KMS-11 (cell line): ENCODE data around the gene STPG1.

Experiments used
- H2AFZ ChIP-seq: fragments of 200-600 bp; sonication (generic); 2 replicates; pipeline ENCODE4 v1.6.1; 2016; ENCODE audit warnings: antibody characterized with exemption, mixed run types, low read depth
- H3K27ac ChIP-seq: fragments of 200-600 bp; sonication (generic); 2 replicates; pipeline ENCODE4 v1.6.1; 2016; ENCODE audit warnings: mild to moderate bottlenecking, mixed run types
- H3K27me3 ChIP-seq: fragments of 200-600 bp; sonication (generic); 2 replicates; pipeline ENCODE4 v1.6.1; 2017; ENCODE audit warnings: mild to moderate bottlenecking, low read depth, mixed run types, moderate library complexity; ENCODE audit not compliant: insufficient read depth
- H3K36me3 ChIP-seq: fragments of 200-600 bp; sonication (generic); 2 replicates; pipeline ENCODE4 v1.6.1; 2017; ENCODE audit warnings: mild to moderate bottlenecking, mixed run types; ENCODE audit not compliant: insufficient read depth
- H3K4me1 ChIP-seq: fragments of 200-600 bp; sonication (generic); 2 replicates; pipeline ENCODE4 v1.6.1; 2016; ENCODE audit warnings: mild to moderate bottlenecking, low read depth, mixed run types; ENCODE audit not compliant: poor library complexity, severe bottlenecking
- H3K4me2 ChIP-seq: fragments of 200-600 bp; sonication (generic); 2 replicates; pipeline ENCODE4 v1.7.0; 2016; ENCODE audit warnings: mild to moderate bottlenecking, mixed run types
- H3K4me3 ChIP-seq: fragments of 200-600 bp; sonication (generic); IDR thresholded peaks from 2 replicates; pipeline ENCODE4 v1.6.1; 2017; ENCODE audit warnings: low read depth, low read length, mixed read lengths; ENCODE audit not compliant: insufficient read depth
- H3K79me2 ChIP-seq: fragments of 200-600 bp; sonication (generic); 2 replicates; pipeline ENCODE4 v1.6.1; 2016; ENCODE audit warnings: low read depth, mixed run types; ENCODE audit not compliant: insufficient read depth
- H3K9ac ChIP-seq: fragments of 200-600 bp; sonication (generic); 2 replicates; pipeline ENCODE4 v1.6.1; 2016; ENCODE audit warnings: mild to moderate bottlenecking, mixed run types
- H4K20me1 ChIP-seq: fragments of 200-600 bp; sonication (generic); 2 replicates; pipeline ENCODE4 v1.6.1; 2016; ENCODE audit warnings: mild to moderate bottlenecking, mixed run types; ENCODE audit not compliant: insufficient read depth
- TF ChIP-seq, protein P1 (sequence below): fragments of 200-600 bp; sonication (generic); conservative IDR thresholded peaks from 2 replicates; pipeline ENCODE4 v1.6.1; 2017; ENCODE audit warnings: low read depth, mild to moderate bottlenecking, antibody characterized with exemption, low read length, moderate library complexity, mixed read lengths

Gene STPG1

DNA sequence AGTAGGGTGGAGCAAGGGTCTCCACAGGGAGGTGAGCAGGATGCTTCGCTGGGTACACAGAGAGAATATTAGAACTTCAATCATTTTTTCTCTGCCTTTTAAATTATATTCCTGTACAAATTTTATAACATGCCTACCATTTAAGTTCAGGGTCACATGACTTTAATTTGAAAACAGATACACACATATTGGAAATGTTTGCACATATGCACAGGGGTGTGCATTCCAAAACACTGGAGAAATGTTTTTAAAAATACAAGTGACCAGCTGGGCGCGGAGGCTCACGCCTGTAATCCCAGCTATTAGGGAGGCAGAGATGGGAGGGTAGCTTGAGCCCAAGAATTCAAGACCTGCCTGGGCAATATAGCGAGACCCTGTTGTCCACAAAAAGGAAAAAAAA, 41.7 kb upstream of the STPG1 start:
- no peaks in the 10 kb centered on the region for H3K36me3 ChIP-seq
- H3K27me3 ChIP-seq = no peaks in the 10 kb centered on the region
- no peak overlapping the region for H3K4me2 ChIP-seq
- no peaks in the 10 kb centered on the region for H3K79me2 ChIP-seq
- no peak overlapping the region for H3K27ac ChIP-seq
- H3K9ac ChIP-seq = no peak overlapping the region
- H4K20me1 ChIP-seq = no peaks in the 10 kb centered on the region
- H3K4me3 ChIP-seq = no peak overlapping the region
- TF ChIP-seq, protein P1, sequence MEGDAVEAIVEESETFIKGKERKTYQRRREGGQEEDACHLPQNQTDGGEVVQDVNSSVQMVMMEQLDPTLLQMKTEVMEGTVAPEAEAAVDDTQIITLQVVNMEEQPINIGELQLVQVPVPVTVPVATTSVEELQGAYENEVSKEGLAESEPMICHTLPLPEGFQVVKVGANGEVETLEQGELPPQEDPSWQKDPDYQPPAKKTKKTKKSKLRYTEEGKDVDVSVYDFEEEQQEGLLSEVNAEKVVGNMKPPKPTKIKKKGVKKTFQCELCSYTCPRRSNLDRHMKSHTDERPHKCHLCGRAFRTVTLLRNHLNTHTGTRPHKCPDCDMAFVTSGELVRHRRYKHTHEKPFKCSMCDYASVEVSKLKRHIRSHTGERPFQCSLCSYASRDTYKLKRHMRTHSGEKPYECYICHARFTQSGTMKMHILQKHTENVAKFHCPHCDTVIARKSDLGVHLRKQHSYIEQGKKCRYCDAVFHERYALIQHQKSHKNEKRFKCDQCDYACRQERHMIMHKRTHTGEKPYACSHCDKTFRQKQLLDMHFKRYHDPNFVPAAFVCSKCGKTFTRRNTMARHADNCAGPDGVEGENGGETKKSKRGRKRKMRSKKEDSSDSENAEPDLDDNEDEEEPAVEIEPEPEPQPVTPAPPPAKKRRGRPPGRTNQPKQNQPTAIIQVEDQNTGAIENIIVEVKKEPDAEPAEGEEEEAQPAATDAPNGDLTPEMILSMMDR = no peak
- no peaks in the 10 kb centered on the region for H3K4me1 ChIP-seq
- H2AFZ ChIP-seq = no peak overlapping the region

DNA sequence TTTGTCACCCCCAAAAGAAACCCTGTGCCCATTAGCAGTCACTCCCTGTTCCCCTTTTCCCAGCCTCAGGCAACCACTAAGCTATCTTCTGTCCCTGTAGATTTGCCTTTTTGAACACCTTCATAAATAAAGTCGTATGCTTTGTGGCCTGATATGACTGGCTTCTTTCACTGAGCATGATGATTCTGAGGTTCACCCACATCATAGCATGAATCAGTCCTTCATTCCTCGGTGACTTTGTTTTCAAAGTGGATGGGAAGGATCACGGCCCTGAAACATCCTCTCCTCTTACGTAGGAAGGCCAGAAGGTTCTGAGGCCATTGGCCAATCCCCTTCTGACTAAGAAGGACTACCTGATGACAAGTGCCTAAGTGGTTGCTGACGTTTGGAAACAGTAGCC, 41.1 kb upstream of the STPG1 start:
- Histone ChIP-seq H3K4me2 (no peak overlapping the region), H2AFZ (no peak overlapping the region), H3K9ac (no peak overlapping the region), H3K4me1 (no peaks in the 10 kb centered on the region), H4K20me1 (no peaks in the 10 kb centered on the region), H3K4me3 (no peak overlapping the region), H3K79me2 (no peaks in the 10 kb centered on the region), H3K27me3 (no peaks in the 10 kb centered on the region), H3K27ac (no peak overlapping the region), H3K36me3 (no peaks in the 10 kb centered on the region)
- TF ChIP-seq, protein P1 = no peak

DNA sequence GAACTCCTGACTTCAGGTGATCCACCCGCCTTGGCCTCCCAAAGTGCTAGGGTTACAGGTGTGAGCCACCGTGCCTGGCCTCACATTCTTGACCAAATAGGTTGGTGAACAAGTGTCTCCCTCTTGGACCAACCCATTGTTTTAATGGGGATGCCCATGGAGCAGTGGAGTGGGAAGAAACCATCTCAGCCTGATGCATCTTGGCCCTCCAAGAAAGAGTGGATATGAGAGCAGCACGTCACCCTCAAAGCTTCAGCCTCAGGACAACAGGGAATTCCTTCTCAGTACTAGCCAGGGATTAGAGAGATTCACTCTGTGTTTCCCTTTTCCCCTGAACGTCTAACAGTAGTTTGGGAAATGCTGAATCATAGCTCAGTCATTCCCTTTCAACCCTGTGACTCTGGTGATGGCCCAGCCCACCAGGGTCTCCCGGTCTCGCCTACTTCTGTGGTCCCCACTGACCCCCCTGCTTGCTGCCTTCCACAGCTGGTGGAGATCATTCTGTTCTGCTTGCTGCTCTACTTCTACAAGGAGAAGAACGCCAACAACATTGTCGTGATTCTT, 39.4 kb upstream of the STPG1 start:
- Histone ChIP-seq H2AFZ (no peak overlapping the region), H3K9ac (no peak overlapping the region), H3K36me3 (no peaks in the 10 kb centered on the region), H3K4me2 (no peak overlapping the region), H4K20me1 (no peaks in the 10 kb centered on the region), H3K4me1 (no peaks in the 10 kb centered on the region), H3K4me3 (no peak overlapping the region), H3K27ac (no peak overlapping the region), H3K79me2 (no peaks in the 10 kb centered on the region), H3K27me3 (no peaks in the 10 kb centered on the region)
- TF ChIP-seq, protein P1 = no peak

DNA sequence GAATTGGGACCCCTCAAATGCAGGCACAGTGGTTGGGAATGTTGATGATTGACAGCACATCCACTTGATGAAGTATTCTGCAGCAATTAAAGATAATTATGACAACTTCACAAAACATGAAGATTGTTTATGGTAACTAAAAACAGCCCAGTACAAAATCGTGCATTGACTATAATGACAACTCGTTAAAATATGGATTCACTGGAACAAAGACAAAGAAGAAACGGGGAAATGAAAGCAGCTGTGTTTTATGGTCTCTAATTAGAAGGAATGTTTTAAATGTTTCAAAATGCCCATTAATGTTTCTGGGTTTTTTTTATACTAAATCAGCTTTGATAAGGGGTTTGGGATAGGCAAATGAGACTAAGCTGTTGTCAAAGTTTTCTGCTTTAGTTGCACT, 38.2 kb upstream of the STPG1 start:
- no peaks in the 10 kb centered on the region for H3K27me3 ChIP-seq
- no peak overlapping the region for H2AFZ ChIP-seq
- H4K20me1 ChIP-seq = no peaks in the 10 kb centered on the region
- H3K36me3 ChIP-seq = no peaks in the 10 kb centered on the region
- TF ChIP-seq, protein P1 = no peak
- no peak overlapping the region for H3K27ac ChIP-seq
- H3K4me3 ChIP-seq = no peak overlapping the region
- no peaks in the 10 kb centered on the region for H3K79me2 ChIP-seq
- H3K9ac ChIP-seq = no peak overlapping the region
- H3K4me2 ChIP-seq = no peak overlapping the region
- no peaks in the 10 kb centered on the region for H3K4me1 ChIP-seq
